Duodenal mucosa (tissue), 2 donors: Measurements from ENCODE around the gene GCSAML.

Source experiments
- H3K27ac ChIP-seq: one replicate; pipeline ENCODE4 v1.7.0; 2013; ENCODE audit warnings: low read depth, low read length
- H3K27me3 ChIP-seq, 2 donors: one replicate each; pipeline ENCODE4 v1.7.0; 2013; ENCODE audit warnings: low read length in 2 of 2, control low read depth in 1 of 2; ENCODE audit not compliant: insufficient read depth in 2 of 2, control insufficient read depth in 1 of 2
- H3K36me3 ChIP-seq, 2 donors: one replicate each; pipeline ENCODE4 v1.7.0; 2013; ENCODE audit warnings: low read length in 2 of 2, control low read depth in 1 of 2; ENCODE audit not compliant: insufficient read depth in 2 of 2, control insufficient read depth in 1 of 2
- H3K4me1 ChIP-seq, 2 donors: one replicate each; pipeline ENCODE4 v1.7.0; 2013; ENCODE audit warnings: low read length in 2 of 2, control low read depth in 1 of 2; ENCODE audit not compliant: insufficient read depth in 2 of 2, control insufficient read depth in 1 of 2
- H3K4me3 ChIP-seq, 2 donors: one replicate each; pipeline ENCODE4 v1.7.0; 2013; ENCODE audit warnings: low read length in 2 of 2, low read depth in 1 of 2
- H3K9ac ChIP-seq, 2 donors: one replicate each; pipeline ENCODE4 v1.7.0; 2013; ENCODE audit warnings: low read length in 2 of 2, low read depth in 1 of 2
- H3K9me3 ChIP-seq, 2 donors: one replicate each; pipeline ENCODE4 v1.7.0; 2013; ENCODE audit warnings: low read length in 2 of 2, control low read depth in 1 of 2; ENCODE audit not compliant: control insufficient read depth in 1 of 2

The GCSAML gene

GRCh38 chr1:247561711-247562110 is 12.8 kb downstream of the GCSAML start:
- Histone ChIP-seq H3K36me3 (no peaks in the 10 kb centered on the region), H3K27ac (no peak overlapping the region), H3K9me3 (no peaks in the 10 kb centered on the region), H3K4me1 (no peaks in the 10 kb centered on the region), H3K27me3 (no peaks in the 10 kb centered on the region), H3K9ac (no peak overlapping the region), H3K4me3 (no peak overlapping the region)

- Histone ChIP-seq H3K9me3 (no peaks in the 10 kb centered on the region), H3K4me1 (no peaks in the 10 kb centered on the region), H3K27ac (no peak overlapping the region), H3K36me3 (no peaks in the 10 kb centered on the region), H3K9ac (no peak overlapping the region), H3K4me3 (no peak overlapping the region), H3K27me3 (no peaks in the 10 kb centered on the region)
Observed at GRCh38 chr1:247562198-247562597, 13.3 kb downstream of the GCSAML start.

- Histone ChIP-seq H3K27ac (no peak overlapping the region), H3K4me3 (no peak overlapping the region), H3K9me3 (no peaks in the 10 kb centered on the region), H3K36me3 (no peaks in the 10 kb centered on the region), H3K27me3 (no peaks in the 10 kb centered on the region), H3K9ac (no peak overlapping the region), H3K4me1 (no peaks in the 10 kb centered on the region)
Observed at GRCh38 chr1:247574236-247574635, 25.3 kb downstream of the GCSAML start.

GRCh38 chr1:247574664-247575063 is 25.7 kb downstream of the GCSAML start:
- Histone ChIP-seq H3K36me3 (no peaks in the 10 kb centered on the region), H3K27ac (no peak overlapping the region), H3K9me3 (no peaks in the 10 kb centered on the region), H3K9ac (no peak overlapping the region), H3K27me3 (no peaks in the 10 kb centered on the region), H3K4me1 (no peaks in the 10 kb centered on the region), H3K4me3 (no peak overlapping the region)

GRCh38 chr1:247576514-247576913 is 27.6 kb downstream of the GCSAML start:
- H3K4me3 ChIP-seq: no peak overlapping the region
- no peaks in the 10 kb centered on the region for H3K27me3 ChIP-seq
- no peaks in the 10 kb centered on the region for H3K36me3 ChIP-seq
- no peaks in the 10 kb centered on the region for H3K4me1 ChIP-seq
- H3K9me3 ChIP-seq: no peaks in the 10 kb centered on the region
- no peak overlapping the region for H3K27ac ChIP-seq
- no peak overlapping the region for H3K9ac ChIP-seq

GRCh38 chr1:247578946-247579460 is 30.1 kb downstream of the GCSAML start:
- no peaks in the 10 kb centered on the region for H3K27me3 ChIP-seq
- H3K9ac ChIP-seq: no peak overlapping the region
- H3K4me1 ChIP-seq: no peaks in the 10 kb centered on the region
- H3K27ac ChIP-seq: no peak overlapping the region
- H3K4me3 ChIP-seq: no peak overlapping the region
- H3K9me3 ChIP-seq: no peaks in the 10 kb centered on the region
- no peaks in the 10 kb centered on the region for H3K36me3 ChIP-seq

GRCh38 chr1:247588060-247588459 is 39.1 kb downstream of the GCSAML start, which contains the start of gene OR2G2:
OR2G2 (plus strand) TSS chr1:247588360; CDS start chr1:247588360, 0 bp downstream.
- H3K9me3 ChIP-seq: peaks cover 2 to 3% of the 10 kb centered on the region in 2 donors
- H3K4me3 ChIP-seq: no peak within 1 kb of the TSS
- H3K36me3 ChIP-seq: no peaks in the 10 kb centered on the region
- no peak within 1 kb of the TSS for H3K9ac ChIP-seq
- H3K27me3 ChIP-seq: no peaks in the 10 kb centered on the region
- no peak within 1 kb of the TSS for H3K27ac ChIP-seq
- H3K4me1 ChIP-seq: no peaks in the 10 kb centered on the region

GRCh38 chr1:247605286-247605685 is 56.4 kb downstream of the GCSAML start, which contains the start of gene OR2G3:
OR2G3 (plus strand) TSS chr1:247605586; CDS start chr1:247605586, 0 bp downstream.
- Histone ChIP-seq H3K4me3 (no peak within 1 kb of the TSS), H3K4me1 (no peaks in the 10 kb centered on the region)

GRCh38 chr1:247613405-247613804 is 64.5 kb downstream of the GCSAML start:
- Histone ChIP-seq H3K9ac (no peak overlapping the region), H3K36me3 (no peaks in the 10 kb centered on the region), H3K27ac (no peak overlapping the region), H3K9me3 (peaks cover 0 to 4% of the 10 kb centered on the region in 2 donors), H3K4me3 (no peak overlapping the region), H3K4me1 (no peaks in the 10 kb centered on the region), H3K27me3 (no peaks in the 10 kb centered on the region)

More at GRCh38 chr1:247605286-247605685, 56.4 kb downstream of the GCSAML start, which contains the start of gene OR2G3:
- Histone ChIP-seq H3K27me3 (no peaks in the 10 kb centered on the region), H3K9me3 (peaks cover 0 to 2% of the 10 kb centered on the region in 2 donors), H3K36me3 (no peaks in the 10 kb centered on the region), H3K27ac (no peak within 1 kb of the TSS), H3K9ac (no peak within 1 kb of the TSS)

GRCh38 chr1:247614625-247615024 is 65.7 kb downstream of the GCSAML start:
- Histone ChIP-seq H3K27ac (no peak overlapping the region), H3K4me1 (no peaks in the 10 kb centered on the region), H3K4me3 (no peak overlapping the region), H3K9ac (no peak overlapping the region), H3K36me3 (no peaks in the 10 kb centered on the region), H3K27me3 (no peaks in the 10 kb centered on the region), H3K9me3 (peaks cover 0 to 2% of the 10 kb centered on the region in 2 donors)
